Measurements from ENCODE around the gene CRYBA2.

DNA sequence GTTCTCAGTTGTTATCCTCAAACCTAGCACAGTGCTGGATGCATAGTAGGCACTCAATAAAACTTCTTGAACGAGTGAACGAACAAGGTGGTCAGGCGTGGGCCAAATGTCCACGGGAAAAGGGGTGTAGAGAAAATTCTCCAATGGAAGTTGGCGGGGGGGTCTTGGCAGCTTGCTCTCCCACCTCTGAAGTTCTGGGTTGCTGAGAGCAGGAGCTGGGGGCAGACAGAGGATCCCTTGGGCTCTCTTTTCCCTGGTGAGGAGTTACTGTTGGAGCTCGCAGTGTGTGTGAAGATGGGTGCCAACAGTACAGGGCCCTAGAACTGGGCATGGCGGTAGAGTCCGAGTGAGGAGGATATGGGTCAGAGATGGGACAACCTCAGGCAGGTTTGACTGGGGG is 2.3 kb upstream of the CRYBA2 start:
- no peak for TF ChIP-seq EZH2 (IDR thresholded peaks at IDR 0.05; ENCODE audit: borderline replicate concordance, insufficient read depth, low read length, poor library complexity, severe bottlenecking)
- TF ChIP-seq, protein P1, sequence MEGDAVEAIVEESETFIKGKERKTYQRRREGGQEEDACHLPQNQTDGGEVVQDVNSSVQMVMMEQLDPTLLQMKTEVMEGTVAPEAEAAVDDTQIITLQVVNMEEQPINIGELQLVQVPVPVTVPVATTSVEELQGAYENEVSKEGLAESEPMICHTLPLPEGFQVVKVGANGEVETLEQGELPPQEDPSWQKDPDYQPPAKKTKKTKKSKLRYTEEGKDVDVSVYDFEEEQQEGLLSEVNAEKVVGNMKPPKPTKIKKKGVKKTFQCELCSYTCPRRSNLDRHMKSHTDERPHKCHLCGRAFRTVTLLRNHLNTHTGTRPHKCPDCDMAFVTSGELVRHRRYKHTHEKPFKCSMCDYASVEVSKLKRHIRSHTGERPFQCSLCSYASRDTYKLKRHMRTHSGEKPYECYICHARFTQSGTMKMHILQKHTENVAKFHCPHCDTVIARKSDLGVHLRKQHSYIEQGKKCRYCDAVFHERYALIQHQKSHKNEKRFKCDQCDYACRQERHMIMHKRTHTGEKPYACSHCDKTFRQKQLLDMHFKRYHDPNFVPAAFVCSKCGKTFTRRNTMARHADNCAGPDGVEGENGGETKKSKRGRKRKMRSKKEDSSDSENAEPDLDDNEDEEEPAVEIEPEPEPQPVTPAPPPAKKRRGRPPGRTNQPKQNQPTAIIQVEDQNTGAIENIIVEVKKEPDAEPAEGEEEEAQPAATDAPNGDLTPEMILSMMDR (IDR thresholded peaks at IDR 0.05; ENCODE audit: poor library complexity, severe bottlenecking) = no peak
- no peak for TF ChIP-seq RAD21 (conservative IDR thresholded peaks at IDR 0.05)
- TF ChIP-seq SMC3 (conservative IDR thresholded peaks at IDR 0.05; ENCODE audit: poor library complexity) = no peak
- TF ChIP-seq REST (IDR thresholded peaks at IDR 0.05; ENCODE audit: borderline replicate concordance) = no peak
- no peak for TF ChIP-seq MXI1 (conservative IDR thresholded peaks at IDR 0.05; ENCODE audit: poor library complexity, severe bottlenecking)
- no peak for TF ChIP-seq TAF1 (IDR thresholded peaks at IDR 0.05; ENCODE audit: low read depth)

Measured in neural cell (in vitro differentiated cells).